ENCODE results near the gene USH1G.

DNA sequence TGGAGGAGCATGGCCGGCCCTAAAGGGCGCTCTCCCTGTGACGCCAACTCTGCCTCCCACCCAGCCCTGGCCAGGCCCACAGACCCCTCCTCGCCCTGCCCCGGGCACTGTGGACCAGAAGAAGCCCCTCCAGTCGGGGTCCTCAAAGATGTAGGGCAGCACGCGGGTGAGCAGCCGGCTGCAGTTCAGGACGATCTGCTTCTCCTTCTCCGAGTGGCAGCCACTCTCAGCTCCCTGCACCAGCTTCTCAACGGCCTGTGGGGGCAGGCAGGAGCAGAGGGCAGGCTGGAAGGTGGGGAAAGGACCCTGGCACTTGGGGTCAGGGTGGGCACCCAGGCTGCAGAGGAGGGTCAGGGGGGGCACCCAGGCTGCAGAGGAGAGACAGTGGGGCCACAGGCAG lies 40.6 kb upstream of the USH1G start:
- TF ChIP-seq, protein P1, sequence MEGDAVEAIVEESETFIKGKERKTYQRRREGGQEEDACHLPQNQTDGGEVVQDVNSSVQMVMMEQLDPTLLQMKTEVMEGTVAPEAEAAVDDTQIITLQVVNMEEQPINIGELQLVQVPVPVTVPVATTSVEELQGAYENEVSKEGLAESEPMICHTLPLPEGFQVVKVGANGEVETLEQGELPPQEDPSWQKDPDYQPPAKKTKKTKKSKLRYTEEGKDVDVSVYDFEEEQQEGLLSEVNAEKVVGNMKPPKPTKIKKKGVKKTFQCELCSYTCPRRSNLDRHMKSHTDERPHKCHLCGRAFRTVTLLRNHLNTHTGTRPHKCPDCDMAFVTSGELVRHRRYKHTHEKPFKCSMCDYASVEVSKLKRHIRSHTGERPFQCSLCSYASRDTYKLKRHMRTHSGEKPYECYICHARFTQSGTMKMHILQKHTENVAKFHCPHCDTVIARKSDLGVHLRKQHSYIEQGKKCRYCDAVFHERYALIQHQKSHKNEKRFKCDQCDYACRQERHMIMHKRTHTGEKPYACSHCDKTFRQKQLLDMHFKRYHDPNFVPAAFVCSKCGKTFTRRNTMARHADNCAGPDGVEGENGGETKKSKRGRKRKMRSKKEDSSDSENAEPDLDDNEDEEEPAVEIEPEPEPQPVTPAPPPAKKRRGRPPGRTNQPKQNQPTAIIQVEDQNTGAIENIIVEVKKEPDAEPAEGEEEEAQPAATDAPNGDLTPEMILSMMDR (optimal IDR thresholded peaks at IDR 0.05 in 1 of 3, IDR thresholded peaks at IDR 0.05 in 1 of 3, conservative IDR thresholded peaks at IDR 0.05 in 1 of 3; ENCODE audit: extremely low read depth in 1 of 3, insufficient read depth in 2 of 3, low read length in 3 of 3), result peak in 2 of 3 experiments; percentile 16 to 29
- TF ChIP-seq EZH2 (IDR thresholded peaks at IDR 0.05; ENCODE audit: low read length), result no peak

All from keratinocyte (primary cell).